Liver (tissue), 9 donors: ENCODE data around the gene SCYGR1. TPM values are rescaled to one million over a fixed set of nuclear protein-coding genes. Genes with fewer than 3 reads are reported as not detected.

Experiments
- DNase-seq: peaks from one replicate; pipeline ENCODE4 v3.0.0-alpha.2; 2017; ENCODE audit warnings: low spot score
- H3K27ac ChIP-seq, 2 donors: one replicate each; pipeline ENCODE4 v1.7.0; 2013; ENCODE audit warnings: inconsistent platforms in 2 of 2, low read length in 2 of 2, control low read depth in 1 of 2, low read depth in 1 of 2, mild to moderate bottlenecking in 1 of 2
- H3K27me3 ChIP-seq, 4 donors: one replicate each; pipeline versions ENCODE4 v1.6.1 to v1.7.0; 2013; ENCODE audit warnings: low read length in 3 of 4, inconsistent platforms in 1 of 4, mild to moderate bottlenecking in 1 of 4, moderate library complexity in 1 of 4; ENCODE audit not compliant: control insufficient read depth in 4 of 4, insufficient read depth in 4 of 4
- H3K36me3 ChIP-seq, 4 donors: one replicate each; pipeline versions ENCODE4 v1.6.1 to v1.7.0; 2013; ENCODE audit warnings: low read length in 3 of 4, mild to moderate bottlenecking in 3 of 4, low read depth in 1 of 4, moderate library complexity in 1 of 4; ENCODE audit not compliant: control insufficient read depth in 4 of 4, insufficient read depth in 3 of 4
- H3K4me1 ChIP-seq, 4 donors: one replicate each; pipeline versions ENCODE4 v1.6.1 to v1.7.0; 2013; ENCODE audit warnings: low read length in 3 of 4, mild to moderate bottlenecking in 3 of 4, moderate library complexity in 1 of 4; ENCODE audit not compliant: control insufficient read depth in 4 of 4, insufficient read depth in 4 of 4
- H3K4me3 ChIP-seq, 3 donors: one replicate each; pipeline versions ENCODE4 v1.6.1 to v1.7.0; 2013; ENCODE audit warnings: low read length in 3 of 3, control low read depth in 1 of 3, low read depth in 1 of 3, mild to moderate bottlenecking in 1 of 3
- H3K9ac ChIP-seq, 2 donors: one replicate each; pipeline ENCODE4 v1.7.0; 2013; ENCODE audit warnings: low read length in 2 of 2, mild to moderate bottlenecking in 2 of 2, moderate library complexity in 2 of 2, control low read depth in 1 of 2, low read depth in 1 of 2
- H3K9me3 ChIP-seq, 4 donors: one replicate each; pipeline versions ENCODE4 v1.6.1 to v1.7.0; 2013; ENCODE audit warnings: low read length in 3 of 4; ENCODE audit not compliant: control insufficient read depth in 4 of 4
- EGR1 ChIP-seq, 2 donors: IDR thresholded peaks; 2 replicates each; pipeline ENCODE4 v1.6.1; 2016 to 2018; ENCODE audit warnings: antibody characterized with exemption in 2 of 2, low read depth in 2 of 2
- FOXA1 ChIP-seq: IDR thresholded peaks from 2 replicates; pipeline ENCODE4 v1.6.1; 2016; ENCODE audit warnings: antibody characterized with exemption
- FOXA2 ChIP-seq: IDR thresholded peaks from 2 replicates; pipeline ENCODE4 v1.6.1; 2016; ENCODE audit warnings: antibody characterized with exemption
- GABPA ChIP-seq, 2 donors: IDR thresholded peaks in 1 of 2; conservative IDR thresholded peaks in 1 of 2; 2 replicates each; pipeline ENCODE4 v1.6.1; 2016; ENCODE audit warnings: antibody characterized with exemption in 2 of 2, mild to moderate bottlenecking in 1 of 2, moderate library complexity in 1 of 2
- HNF4A ChIP-seq, 2 donors: conservative IDR thresholded peaks; 2 replicates each; pipeline ENCODE4 v1.6.1; 2016; ENCODE audit warnings: antibody characterized with exemption in 2 of 2, mild to moderate bottlenecking in 2 of 2
- HNF4G ChIP-seq: IDR thresholded peaks from 2 replicates; pipeline ENCODE4 v1.6.1; 2016; ENCODE audit warnings: antibody characterized with exemption
- JUND ChIP-seq, 2 donors: IDR thresholded peaks; 2 replicates each; pipeline ENCODE4 v1.6.1; 2016; ENCODE audit warnings: antibody characterized with exemption in 2 of 2
- NR2F2 ChIP-seq: IDR thresholded peaks from 2 replicates; pipeline ENCODE4 v1.6.1; 2016; ENCODE audit warnings: antibody characterized with exemption
- RAD21 ChIP-seq, 2 donors: IDR thresholded peaks; 2 replicates each; pipeline ENCODE4 v1.6.1; 2016; ENCODE audit warnings: antibody characterized with exemption in 2 of 2, mild to moderate bottlenecking in 2 of 2
- RXRA ChIP-seq, 2 donors: IDR thresholded peaks; 2 replicates each; pipeline ENCODE4 v1.6.1; 2017 to 2018; ENCODE audit warnings: antibody characterized with exemption in 2 of 2, mild to moderate bottlenecking in 1 of 2
- SP1 ChIP-seq: IDR thresholded peaks from 2 replicates; pipeline ENCODE4 v1.6.1; 2018; ENCODE audit warnings: antibody characterized with exemption, mild to moderate bottlenecking
- TAF1 ChIP-seq: conservative IDR thresholded peaks from 2 replicates; pipeline ENCODE4 v1.6.1; 2016; ENCODE audit warnings: antibody characterized with exemption, mild to moderate bottlenecking
- YY1 ChIP-seq: IDR thresholded peaks from 2 replicates; pipeline ENCODE4 v1.6.1; 2016; ENCODE audit warnings: antibody characterized with exemption, mild to moderate bottlenecking
- WGBS: extraction: QIAGEN DNeasy Blood & Tissue Kit; methylation state at CpG from one replicate; pipeline ENCODE4 v1.1.7; 2013; 5-methylcytosine and 5-hydroxymethylcytosine counted together
- polyA plus RNA-seq, 2 donors: library from polyadenylated mRNA; stranded (reverse) in 1 of 2; unstranded in 1 of 2; fragments of 200-250 nt in 1 of 2; fragments of >200 nt in 1 of 2; fragmentation: Nextera tagmentation in 1 of 2; extraction: Ambion mirVana in 1 of 2; gene quantifications; one replicate each; pipeline versions ENCODE4 v1.2.1 to v1.2.3, GENCODE V29; 2013 to 2015
- total RNA-seq, 2 donors: library from RNA; depleted of rRNA; stranded (reverse); fragments of >200 nt; gene quantifications; one replicate each; pipeline ENCODE4 v1.2.3, GENCODE V29; 2014
- TF ChIP-seq, protein P1 (sequence below): IDR thresholded peaks from 2 replicates; pipeline ENCODE4 v1.6.1; 2016; ENCODE audit warnings: antibody characterized with exemption
- TF ChIP-seq, protein P2 (sequence below): IDR thresholded peaks from 2 replicates; pipeline ENCODE4 v1.6.1; 2016; ENCODE audit warnings: antibody characterized with exemption, mild to moderate bottlenecking
- TF ChIP-seq, protein P3 (sequence below): IDR thresholded peaks from 2 replicates; pipeline ENCODE4 v1.6.1; 2016; ENCODE audit warnings: antibody characterized with exemption
- TF ChIP-seq, protein P4 (sequence below): IDR thresholded peaks from 2 replicates; pipeline ENCODE4 v1.6.1; 2016; ENCODE audit warnings: antibody characterized with exemption
- donor health status: healthy.
- donor health status: healthy.
- donor health status: healthy.
- donor health status: healthy.
- donor health status: healthy.

The SCYGR1 gene
- total and polyA plus RNA-seq, 4 donors: not detected

DNA sequence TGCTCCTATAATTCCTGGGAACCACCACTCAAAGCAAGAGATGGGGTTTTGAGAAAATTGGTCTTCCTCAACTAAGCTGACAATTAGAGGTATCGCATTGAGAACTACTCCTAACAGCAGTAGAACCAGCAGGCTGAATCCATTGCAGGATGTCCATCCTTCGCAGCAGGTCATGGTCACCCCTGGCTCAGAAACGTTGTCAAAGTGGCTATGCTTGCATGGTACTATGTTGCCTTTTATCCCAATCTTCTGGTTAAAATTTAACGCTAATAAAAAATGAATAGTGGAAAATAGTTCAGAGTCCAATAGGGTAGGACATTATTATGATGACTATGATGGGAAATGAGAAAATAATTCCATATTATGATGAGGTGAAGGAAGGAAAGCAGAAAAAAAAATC, 8.7 kb downstream of the SCYGR1 start, which contains the start of gene TM4SF20:
TM4SF20 (minus strand) TSS at position 212 of the 400 bp plus-strand sequence; CDS start at position 174, 38 bp downstream.
- DNase-seq: no peak
- H3K9me3 ChIP-seq: no peaks in the 10 kb centered on the region
- no peak within 1 kb of the TSS for H3K27ac ChIP-seq
- no peaks in the 10 kb centered on the region for H3K36me3 ChIP-seq
- no peak within 1 kb of the TSS for H3K9ac ChIP-seq
- 72% methylated on average over 4 of the region's 4 CpGs for WGBS
- no peaks in the 10 kb centered on the region for H3K4me1 ChIP-seq
- no peaks in the 10 kb centered on the region for H3K27me3 ChIP-seq
- TF ChIP-seq, protein P1, sequence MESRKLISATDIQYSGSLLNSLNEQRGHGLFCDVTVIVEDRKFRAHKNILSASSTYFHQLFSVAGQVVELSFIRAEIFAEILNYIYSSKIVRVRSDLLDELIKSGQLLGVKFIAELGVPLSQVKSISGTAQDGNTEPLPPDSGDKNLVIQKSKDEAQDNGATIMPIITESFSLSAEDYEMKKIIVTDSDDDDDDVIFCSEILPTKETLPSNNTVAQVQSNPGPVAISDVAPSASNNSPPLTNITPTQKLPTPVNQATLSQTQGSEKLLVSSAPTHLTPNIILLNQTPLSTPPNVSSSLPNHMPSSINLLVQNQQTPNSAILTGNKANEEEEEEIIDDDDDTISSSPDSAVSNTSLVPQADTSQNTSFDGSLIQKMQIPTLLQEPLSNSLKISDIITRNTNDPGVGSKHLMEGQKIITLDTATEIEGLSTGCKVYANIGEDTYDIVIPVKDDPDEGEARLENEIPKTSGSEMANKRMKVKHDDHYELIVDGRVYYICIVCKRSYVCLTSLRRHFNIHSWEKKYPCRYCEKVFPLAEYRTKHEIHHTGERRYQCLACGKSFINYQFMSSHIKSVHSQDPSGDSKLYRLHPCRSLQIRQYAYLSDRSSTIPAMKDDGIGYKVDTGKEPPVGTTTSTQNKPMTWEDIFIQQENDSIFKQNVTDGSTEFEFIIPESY: no peak
- TF ChIP-seq RAD21 (IDR thresholded peaks at IDR 0.05) (no peak), TAF1 (no peak), FOXA2 (no peak), RXRA (IDR thresholded peaks at IDR 0.05) (no peak), HNF4A (conservative IDR thresholded peaks at IDR 0.05) (no peak), GABPA (IDR thresholded peaks at IDR 0.05 in 1 of 2, conservative IDR thresholded peaks at IDR 0.05 in 1 of 2) (no peak), HNF4G (no peak), YY1 (no peak), JUND (IDR thresholded peaks at IDR 0.05) (no peak), FOXA1 (no peak), NR2F2 (no peak), EGR1 (IDR thresholded peaks at IDR 0.05; ENCODE audit: low read depth in 2 of 2) (no peak), SP1 (no peak)
- TF ChIP-seq, protein P2, sequence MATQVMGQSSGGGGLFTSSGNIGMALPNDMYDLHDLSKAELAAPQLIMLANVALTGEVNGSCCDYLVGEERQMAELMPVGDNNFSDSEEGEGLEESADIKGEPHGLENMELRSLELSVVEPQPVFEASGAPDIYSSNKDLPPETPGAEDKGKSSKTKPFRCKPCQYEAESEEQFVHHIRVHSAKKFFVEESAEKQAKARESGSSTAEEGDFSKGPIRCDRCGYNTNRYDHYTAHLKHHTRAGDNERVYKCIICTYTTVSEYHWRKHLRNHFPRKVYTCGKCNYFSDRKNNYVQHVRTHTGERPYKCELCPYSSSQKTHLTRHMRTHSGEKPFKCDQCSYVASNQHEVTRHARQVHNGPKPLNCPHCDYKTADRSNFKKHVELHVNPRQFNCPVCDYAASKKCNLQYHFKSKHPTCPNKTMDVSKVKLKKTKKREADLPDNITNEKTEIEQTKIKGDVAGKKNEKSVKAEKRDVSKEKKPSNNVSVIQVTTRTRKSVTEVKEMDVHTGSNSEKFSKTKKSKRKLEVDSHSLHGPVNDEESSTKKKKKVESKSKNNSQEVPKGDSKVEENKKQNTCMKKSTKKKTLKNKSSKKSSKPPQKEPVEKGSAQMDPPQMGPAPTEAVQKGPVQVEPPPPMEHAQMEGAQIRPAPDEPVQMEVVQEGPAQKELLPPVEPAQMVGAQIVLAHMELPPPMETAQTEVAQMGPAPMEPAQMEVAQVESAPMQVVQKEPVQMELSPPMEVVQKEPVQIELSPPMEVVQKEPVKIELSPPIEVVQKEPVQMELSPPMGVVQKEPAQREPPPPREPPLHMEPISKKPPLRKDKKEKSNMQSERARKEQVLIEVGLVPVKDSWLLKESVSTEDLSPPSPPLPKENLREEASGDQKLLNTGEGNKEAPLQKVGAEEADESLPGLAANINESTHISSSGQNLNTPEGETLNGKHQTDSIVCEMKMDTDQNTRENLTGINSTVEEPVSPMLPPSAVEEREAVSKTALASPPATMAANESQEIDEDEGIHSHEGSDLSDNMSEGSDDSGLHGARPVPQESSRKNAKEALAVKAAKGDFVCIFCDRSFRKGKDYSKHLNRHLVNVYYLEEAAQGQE: no peak
- TF ChIP-seq, protein P3, sequence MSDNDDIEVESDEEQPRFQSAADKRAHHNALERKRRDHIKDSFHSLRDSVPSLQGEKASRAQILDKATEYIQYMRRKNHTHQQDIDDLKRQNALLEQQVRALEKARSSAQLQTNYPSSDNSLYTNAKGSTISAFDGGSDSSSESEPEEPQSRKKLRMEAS: no peak
- TF ChIP-seq, protein P4, sequence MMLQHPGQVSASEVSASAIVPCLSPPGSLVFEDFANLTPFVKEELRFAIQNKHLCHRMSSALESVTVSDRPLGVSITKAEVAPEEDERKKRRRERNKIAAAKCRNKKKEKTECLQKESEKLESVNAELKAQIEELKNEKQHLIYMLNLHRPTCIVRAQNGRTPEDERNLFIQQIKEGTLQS: no peak
- no peak within 1 kb of the TSS for H3K4me3 ChIP-seq

DNA sequence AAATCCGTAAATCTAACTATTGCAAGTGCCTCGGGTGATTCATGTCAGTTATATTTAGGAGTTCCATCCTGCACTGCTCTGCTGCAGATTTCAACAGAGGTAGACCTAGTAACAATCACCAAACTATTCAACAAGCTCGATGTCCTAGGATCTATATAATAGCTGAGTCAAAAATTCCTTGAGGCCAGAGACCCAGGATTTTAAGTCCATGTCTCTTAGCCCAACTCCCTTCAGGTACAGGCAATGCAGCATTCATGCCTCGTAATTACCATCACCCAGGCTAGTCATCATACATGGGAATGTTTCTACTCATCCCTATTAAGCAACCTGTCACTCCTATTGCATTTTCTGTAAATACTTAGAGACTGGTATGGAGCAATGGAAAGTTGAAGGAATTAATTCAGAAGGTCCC, 9.4 kb downstream of the SCYGR1 start:
- Histone ChIP-seq H3K27ac (no peak overlapping the region), H3K27me3 (no peaks in the 10 kb centered on the region), H3K36me3 (no peaks in the 10 kb centered on the region), H3K9me3 (no peaks in the 10 kb centered on the region), H3K4me1 (no peaks in the 10 kb centered on the region), H3K4me3 (no peak overlapping the region), H3K9ac (no peak overlapping the region)
- DNase-seq: no peak
- 86% methylated on average over 4 of the region's 4 CpGs for WGBS
- TF ChIP-seq, protein P2: no peak
- TF ChIP-seq, protein P3: no peak
